Gastroesophageal sphincter (tissue), 3 donors: Measurements from ENCODE around the gene INTU.

Experiments used
- CTCF ChIP-seq, 4 experiments: fragments of 200-600 bp in 2 of 4; fragments of 450-650 bp in 2 of 4; sonication (generic) in 1 of 4; IDR thresholded peaks; one replicate each; pipeline ENCODE4 v1.5.1; 2017 to 2019; ENCODE audit warnings: antibody characterized with exemption in 4 of 4, mild to moderate bottlenecking in 2 of 4, moderate library complexity in 2 of 4
- EP300 ChIP-seq: sonication (generic); formaldehyde crosslinking; IDR thresholded peaks from one replicate; pipeline ENCODE4 v1.6.1; 2017; ENCODE audit warnings: antibody characterized with exemption, mild to moderate bottlenecking
- POLR2A ChIP-seq, 2 donors: fragments of 450-650 bp; IDR thresholded peaks; one replicate each; pipeline ENCODE4 v1.6.1; 2017; ENCODE audit warnings: antibody characterized with exemption in 2 of 2, mild to moderate bottlenecking in 2 of 2, moderate library complexity in 1 of 2
- POLR2AphosphoS5 ChIP-seq: sonication (generic); formaldehyde crosslinking; IDR thresholded peaks from one replicate; pipeline ENCODE4 v1.6.1; 2017; ENCODE audit warnings: antibody characterized with exemption

GRCh38 chr4:127643791-127644190, 11.0 kb downstream of the INTU start:
- TF ChIP-seq CTCF (IDR thresholded peaks at IDR 0.05) (no peak), EP300 (no peak), POLR2A (IDR thresholded peaks at IDR 0.05) (no peak), POLR2AphosphoS5 (no peak)
